AG10803 (cell line): ENCODE data around the gene MATN1.

Source experiments
- DNase-seq: peaks from one replicate; pipeline ENCODE4 v3.0.0; 2010; ENCODE audit warnings: low read depth
- H3K4me3 ChIP-seq: 2 replicates; pipeline ENCODE4 v1.5.1; 2011; ENCODE audit warnings: mild to moderate bottlenecking, low read length, control low read depth
- TF ChIP-seq, protein P1 (sequence below): conservative IDR thresholded peaks from 2 replicates; pipeline ENCODE4 v1.5.1; 2011; ENCODE audit warnings: mild to moderate bottlenecking, low read length, control low read depth, inconsistent platforms

The MATN1 gene

DNA sequence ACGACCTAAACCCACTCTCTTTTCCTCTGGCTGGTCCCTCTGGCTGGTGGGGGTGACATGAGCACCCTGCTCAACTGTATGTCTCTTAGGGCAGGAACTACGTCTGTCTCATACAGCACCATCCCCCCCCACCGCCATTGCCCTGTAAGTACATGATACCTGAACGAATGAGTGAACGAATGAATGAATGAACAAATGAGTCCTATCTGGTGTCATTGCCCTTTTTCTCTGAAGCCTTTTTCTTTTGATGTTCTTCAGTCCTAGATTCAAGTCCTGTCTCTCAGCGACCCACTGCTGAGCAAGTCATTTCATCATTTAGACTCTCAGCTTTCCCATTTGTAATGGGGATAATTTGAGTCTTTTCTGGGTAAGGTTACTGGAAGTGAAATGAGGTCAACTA lies 10.8 kb downstream of the MATN1 start:
- TF ChIP-seq, protein P1, sequence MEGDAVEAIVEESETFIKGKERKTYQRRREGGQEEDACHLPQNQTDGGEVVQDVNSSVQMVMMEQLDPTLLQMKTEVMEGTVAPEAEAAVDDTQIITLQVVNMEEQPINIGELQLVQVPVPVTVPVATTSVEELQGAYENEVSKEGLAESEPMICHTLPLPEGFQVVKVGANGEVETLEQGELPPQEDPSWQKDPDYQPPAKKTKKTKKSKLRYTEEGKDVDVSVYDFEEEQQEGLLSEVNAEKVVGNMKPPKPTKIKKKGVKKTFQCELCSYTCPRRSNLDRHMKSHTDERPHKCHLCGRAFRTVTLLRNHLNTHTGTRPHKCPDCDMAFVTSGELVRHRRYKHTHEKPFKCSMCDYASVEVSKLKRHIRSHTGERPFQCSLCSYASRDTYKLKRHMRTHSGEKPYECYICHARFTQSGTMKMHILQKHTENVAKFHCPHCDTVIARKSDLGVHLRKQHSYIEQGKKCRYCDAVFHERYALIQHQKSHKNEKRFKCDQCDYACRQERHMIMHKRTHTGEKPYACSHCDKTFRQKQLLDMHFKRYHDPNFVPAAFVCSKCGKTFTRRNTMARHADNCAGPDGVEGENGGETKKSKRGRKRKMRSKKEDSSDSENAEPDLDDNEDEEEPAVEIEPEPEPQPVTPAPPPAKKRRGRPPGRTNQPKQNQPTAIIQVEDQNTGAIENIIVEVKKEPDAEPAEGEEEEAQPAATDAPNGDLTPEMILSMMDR: no peak
- DNase-seq: no peak
- H3K4me3 ChIP-seq: no peak overlapping the region

- TF ChIP-seq, protein P1: no peak
- DNase-seq: no peak
Observed at GRCh38 chr1:30710407-30710806, 13.0 kb downstream of the MATN1 start.

DNA sequence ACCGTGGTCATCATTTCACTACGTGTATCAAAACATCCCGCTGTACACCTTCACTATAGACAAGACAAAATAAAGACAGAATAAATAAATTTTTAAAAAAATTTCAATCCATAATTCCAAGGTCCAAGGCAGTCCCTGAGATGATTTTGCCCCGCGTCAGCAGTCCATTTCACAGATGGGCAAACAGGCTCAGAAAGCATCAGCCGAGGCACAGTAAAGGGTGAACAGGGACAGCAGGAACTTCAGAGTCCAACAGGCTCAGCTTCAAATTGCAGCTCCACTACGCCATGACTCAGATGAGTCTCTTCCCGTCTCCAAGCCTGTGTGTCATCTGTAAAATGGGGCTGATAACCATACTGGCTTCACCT lies 15.0 kb downstream of the MATN1 start:
- no peak for DNase-seq
- TF ChIP-seq, protein P1: no peak

More at GRCh38 chr1:30710407-30710806, 13.0 kb downstream of the MATN1 start:
- H3K4me3 ChIP-seq: no peak overlapping the region

GRCh38 chr1:30707412-30708360 lies 15.7 kb downstream of the MATN1 start:
- TF ChIP-seq, protein P1: peak; percentile 94
- no peak overlapping the region for H3K4me3 ChIP-seq
- peak; percentile 53 for DNase-seq

More for the DNA sequence above, 15.0 kb downstream of the MATN1 start:
- no peak overlapping the region for H3K4me3 ChIP-seq

DNA sequence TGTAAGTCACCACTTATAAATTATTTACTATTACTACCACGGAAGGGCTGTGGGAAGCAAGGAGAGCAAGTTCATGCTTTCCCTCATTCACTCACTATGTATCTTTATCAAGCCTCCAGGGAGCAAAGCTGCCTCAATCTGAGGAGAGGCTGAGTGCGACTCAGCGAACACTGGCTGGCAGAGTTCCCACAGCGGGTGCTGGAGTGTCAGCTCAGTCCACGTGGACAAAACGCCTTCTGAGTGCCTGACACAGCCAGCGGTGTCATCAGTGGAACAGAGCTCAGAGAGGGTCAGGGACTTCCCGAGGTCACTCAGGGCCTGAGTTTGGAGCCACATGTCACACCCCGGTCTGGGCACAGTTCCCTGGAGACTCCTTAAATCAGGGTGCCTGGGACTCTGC lies 16.9 kb downstream of the MATN1 start:
- peak; percentile 48 for DNase-seq
- H3K4me3 ChIP-seq: no peak overlapping the region
- TF ChIP-seq, protein P1: no peak

DNA sequence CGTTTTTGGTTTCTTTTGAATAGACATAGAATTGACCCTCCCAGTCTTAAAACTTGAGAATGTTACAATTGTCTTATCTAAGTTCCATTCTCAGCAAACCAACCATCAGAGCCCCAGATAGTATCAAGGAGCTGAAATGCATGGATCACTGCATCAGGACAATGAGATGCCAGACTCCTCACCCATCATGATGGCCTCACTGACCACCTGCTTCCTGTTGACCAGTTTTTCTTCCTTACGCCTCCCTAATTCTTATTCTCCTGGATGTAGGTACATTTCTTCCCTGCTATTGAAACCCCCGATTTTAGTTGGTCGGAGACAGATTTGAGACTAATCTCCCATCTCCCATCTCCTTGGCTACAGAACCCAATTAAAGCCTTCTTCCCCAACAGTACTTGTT lies 17.7 kb downstream of the MATN1 start:
- TF ChIP-seq, protein P1: no peak
- DNase-seq: no peak
- H3K4me3 ChIP-seq: no peak overlapping the region
